ENCODE measurements around the gene GDF2.

The GDF2 gene

GRCh38 chr10:47291682-47292081, 30.6 kb upstream of the GDF2 start:
- no peak for DNase-seq (ENCODE audit: low read depth)

DNA sequence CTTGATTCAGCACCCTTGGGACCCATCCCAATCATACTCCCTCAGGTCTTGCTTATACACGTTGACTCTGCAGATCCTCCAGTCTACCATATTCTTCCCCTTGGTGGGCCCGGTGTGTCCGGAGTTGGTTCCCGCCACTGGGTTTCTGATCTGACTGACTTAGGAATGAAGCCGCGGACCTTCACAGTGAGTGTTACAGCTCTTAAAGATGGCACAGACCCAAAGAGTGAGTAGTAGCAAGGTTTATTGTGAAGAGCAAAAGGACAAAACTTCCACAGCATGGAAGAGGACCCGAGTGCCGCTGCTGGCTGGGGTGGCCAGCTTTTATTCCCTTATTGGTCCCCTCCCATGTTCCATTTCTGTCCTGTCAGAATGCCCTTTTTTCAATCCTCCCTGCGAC, 28.2 kb upstream of the GDF2 start:
- no peak for DNase-seq (ENCODE audit: low read depth)

- DNase-seq (ENCODE audit: low read depth) = no peak
These were observed 27.8 kb upstream of the GDF2 start for GRCh38 chr10:47294501-47294900.

DNA sequence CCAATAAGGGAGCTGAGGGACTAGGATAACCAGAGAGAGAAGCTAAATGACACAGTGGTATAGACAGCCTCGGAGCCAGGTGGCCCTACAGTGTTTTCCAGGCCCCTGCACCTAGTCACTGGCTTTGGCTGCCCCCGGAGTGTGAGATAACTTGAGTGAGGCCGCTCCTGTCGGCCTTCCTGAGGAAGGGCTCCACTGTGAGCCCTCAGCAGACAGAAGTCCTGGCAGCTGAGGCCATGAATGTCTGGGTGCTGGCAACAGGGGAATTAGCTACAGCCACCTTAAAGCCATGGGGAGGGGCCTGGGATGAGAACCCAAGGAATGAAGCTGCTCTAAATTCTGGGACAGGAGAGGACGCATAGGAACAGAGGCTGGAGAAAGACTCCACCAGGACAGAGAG, 26.8 kb upstream of the GDF2 start:
- DNase-seq (ENCODE audit: low read depth) = no peak

DNA sequence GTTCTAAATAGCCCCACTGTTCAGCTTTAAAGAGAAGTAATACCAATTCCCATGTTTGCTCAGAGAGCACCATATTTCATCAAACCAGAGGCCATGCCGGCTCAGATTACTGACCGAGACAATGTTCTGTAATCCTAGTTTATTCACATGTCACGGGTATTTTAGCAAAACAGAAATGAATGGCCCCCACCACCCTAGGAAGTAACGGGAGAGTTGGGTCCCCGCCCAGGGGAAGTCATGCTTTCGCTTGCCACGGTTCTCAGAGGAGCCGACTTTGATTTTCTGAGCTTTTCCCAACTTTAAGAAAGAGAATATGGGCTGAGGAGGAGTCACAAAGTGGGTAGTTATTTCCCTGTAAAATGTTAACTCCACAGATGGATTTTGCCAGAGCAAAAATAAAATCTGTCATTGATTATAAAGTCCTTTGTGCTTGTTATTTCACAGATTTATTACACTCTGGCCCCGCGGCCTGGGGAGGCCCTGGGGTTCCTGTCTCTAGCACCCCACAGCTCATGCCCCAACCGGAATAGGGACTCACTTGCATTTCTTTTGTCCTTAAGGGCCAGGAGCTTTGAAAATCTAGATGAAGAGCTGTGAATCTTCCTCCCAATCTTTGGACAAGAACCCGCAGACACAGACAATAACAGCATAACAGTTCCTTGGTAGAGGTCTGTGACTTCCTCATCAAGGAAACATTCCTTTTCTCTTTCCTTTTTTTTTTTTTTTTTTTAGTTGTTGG, 25.9 kb upstream of the GDF2 start:
- no peak for DNase-seq (ENCODE audit: low read depth)

- DNase-seq (ENCODE audit: low read depth) = no peak
These were observed 25.3 kb upstream of the GDF2 start for GRCh38 chr10:47296941-47297340.

DNA sequence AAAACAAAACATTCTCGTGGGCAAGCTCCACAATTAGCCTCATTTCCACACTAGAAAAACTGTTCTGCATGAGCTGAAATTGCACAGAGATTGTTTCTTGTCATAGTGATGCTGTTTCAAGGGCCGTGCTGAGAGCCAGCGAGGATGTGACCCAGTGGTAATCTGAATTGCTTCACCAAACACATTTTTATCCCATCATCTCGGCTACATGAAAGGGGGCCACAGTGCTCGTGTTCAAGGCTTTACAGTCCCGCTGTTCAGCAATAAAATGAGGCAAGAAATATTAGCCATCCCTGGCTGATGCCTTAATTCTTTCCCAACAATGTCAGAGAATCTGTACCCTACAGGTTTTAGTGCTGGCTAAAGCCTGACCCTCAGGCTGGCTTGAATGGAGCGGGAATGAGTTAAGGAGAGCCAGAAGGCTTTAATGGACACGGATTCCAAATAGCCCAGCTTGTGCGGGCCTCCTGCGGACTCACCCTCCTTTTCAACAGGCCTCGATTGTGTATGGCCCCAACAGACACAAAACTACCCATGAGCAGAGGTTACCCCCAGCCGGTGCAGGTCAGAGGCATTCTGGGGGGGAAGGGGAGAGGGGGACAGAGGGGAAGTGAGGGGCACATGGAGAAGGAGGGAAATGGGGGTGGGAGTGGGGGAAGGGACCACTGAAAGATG, 24.3 kb upstream of the GDF2 start:
- no peak for DNase-seq (ENCODE audit: low read depth)

GRCh38 chr10:47298715-47299114, 23.5 kb upstream of the GDF2 start:
- no peak for DNase-seq (ENCODE audit: low read depth)

DNA sequence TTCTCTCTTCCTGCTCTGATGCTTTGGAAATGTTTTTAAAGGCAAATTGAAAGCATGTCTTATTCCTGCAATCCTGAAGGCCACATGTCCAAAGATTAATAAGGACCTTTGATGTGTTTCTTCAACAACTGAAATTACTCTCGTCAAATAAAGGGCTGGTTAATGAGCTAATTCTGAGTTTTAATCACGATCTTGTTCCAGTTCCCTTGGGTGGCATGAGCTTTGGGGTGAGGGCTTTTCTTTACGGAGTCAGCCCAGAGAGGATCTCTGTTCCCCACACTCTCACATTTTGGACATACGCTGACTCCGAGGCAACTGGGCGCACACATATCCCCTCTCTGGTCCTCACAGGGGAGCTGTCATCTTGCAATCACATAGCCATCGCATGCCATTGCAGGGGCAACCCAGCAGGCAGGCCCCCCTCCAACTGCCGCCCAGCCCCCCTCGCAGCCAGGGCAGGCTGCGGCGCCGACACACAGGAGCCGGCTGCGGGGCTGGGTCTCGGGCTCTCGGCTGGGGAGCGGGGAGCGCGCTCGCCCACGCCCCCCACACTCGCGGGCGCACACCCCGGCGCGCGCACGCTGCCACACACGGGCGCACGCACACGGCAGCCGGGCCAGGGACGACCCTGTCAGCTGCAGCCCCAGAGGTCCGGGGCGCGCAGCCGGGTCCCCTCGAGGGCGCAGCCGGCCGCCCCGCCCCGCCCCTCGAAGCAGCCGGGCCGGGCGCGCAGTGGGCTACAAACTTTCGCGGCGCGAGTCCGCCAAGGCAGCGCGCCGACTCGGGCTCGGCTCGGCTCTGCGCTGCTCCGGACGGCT, 22.4 kb upstream of the GDF2 start, which contains the start of gene GDF10:
Gene GDF10 (plus strand): TSS at position 587 of the 818 bp plus-strand sequence. CDS start 455 bp downstream, outside the sequence.
- DNase-seq (ENCODE audit: low read depth) = no peak

DNA sequence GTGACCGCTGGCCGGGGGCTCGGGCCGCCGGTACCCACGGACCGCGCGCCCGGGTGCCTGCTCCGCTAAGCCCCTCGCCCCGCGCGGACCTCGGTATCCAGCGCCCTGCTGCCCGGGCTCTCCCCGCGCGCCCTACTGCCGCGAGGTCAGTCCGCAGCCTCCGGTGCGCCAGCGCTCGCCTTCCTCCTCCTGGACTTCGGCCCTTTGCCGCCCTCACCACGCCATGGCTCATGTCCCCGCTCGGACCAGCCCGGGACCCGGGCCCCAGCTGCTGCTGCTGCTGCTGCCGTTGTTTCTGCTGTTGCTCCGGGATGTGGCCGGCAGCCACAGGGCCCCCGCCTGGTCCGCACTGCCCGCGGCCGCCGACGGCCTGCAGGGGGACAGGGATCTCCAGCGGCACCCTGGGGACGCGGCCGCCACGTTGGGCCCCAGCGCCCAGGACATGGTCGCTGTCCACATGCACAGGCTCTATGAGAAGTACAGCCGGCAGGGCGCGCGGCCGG, 21.8 kb upstream of the GDF2 start:
- no peak for DNase-seq (ENCODE audit: low read depth)

- no peak for DNase-seq (ENCODE audit: low read depth)
These were observed 20.4 kb upstream of the GDF2 start for GRCh38 chr10:47301833-47302232.

DNA sequence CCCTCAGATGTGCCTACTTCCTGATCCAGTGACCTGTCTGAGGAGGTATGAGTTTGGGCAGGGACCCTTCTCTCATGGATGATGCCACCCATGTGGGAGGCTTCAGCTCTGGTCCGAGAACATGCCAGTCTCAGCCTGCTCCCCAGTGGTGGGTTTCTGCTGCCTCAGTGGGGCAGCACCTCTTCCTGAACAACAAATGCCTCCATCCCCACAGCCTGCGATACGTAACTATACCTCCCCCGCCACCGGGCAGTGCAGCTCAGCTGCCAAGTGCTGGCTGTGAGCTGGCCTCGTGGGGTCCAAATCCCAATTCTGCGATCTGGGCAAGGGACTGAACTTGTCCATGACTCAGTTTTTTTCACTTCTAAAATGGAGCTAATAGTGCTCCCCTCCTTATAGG, 19.1 kb upstream of the GDF2 start:
- no peak for DNase-seq (ENCODE audit: low read depth)

GRCh38 chr10:47303866-47304265, 18.4 kb upstream of the GDF2 start:
- DNase-seq (ENCODE audit: low read depth) = no peak

DNA sequence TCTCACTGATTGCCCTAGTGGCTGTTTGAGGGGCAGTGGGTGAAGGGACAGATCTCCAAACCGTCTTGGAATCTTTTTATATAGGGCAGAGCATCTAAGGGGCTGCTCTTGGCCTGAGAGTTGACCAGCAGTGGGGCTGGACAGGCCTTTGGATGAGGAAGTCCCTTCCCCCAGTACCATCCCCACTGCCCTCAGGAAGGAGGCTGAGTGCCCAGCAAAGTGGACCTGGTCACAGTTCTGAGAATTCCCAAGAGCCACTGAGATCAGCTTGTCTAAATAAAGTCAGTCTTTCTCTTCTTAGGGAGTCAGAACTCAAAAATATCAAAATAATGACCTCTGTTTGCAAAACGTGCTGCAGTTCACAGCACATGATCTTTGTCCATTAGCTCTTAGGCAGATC, 16.7 kb upstream of the GDF2 start:
- DNase-seq (ENCODE audit: low read depth) = no peak

- no peak for DNase-seq (ENCODE audit: low read depth)
These were observed 15.7 kb upstream of the GDF2 start for GRCh38 chr10:47306387-47307210.

GRCh38 chr10:47307381-47307780, 14.9 kb upstream of the GDF2 start:
- no peak for DNase-seq (ENCODE audit: low read depth)

DNA sequence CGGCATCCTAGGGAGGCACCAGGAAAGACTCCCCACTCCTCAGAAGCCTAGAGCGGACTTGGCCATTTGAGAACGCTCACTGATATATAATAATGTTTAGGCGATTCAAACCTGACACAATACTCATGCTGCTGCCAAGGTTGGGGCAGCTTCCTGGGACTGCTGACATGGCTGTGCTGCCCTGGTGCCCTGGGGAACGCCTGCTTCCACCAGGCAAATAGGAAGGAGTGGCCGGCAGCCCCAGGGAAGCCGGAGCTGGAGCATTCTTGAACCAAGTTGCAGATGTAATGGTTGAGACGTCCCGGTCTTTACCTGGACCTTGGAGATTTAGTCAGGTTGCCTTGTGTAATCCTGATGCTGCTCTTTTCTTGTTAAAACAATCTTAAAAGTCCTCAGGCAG, 13.5 kb upstream of the GDF2 start:
- DNase-seq (ENCODE audit: low read depth) = no peak

- no peak for DNase-seq (ENCODE audit: low read depth)
These were observed 12.7 kb upstream of the GDF2 start for GRCh38 chr10:47309408-47310089.

DNA sequence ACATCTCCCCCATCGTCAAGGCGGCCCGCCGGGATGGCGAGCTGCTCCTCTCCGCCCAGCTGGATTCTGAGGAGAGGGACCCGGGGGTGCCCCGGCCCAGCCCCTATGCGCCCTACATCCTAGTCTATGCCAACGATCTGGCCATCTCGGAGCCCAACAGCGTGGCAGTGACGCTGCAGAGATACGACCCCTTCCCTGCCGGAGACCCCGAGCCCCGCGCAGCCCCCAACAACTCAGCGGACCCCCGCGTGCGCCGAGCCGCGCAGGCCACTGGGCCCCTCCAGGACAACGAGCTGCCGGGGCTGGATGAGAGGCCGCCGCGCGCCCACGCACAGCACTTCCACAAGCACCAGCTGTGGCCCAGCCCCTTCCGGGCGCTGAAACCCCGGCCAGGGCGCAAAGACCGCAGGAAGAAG, 12.2 kb upstream of the GDF2 start:
- no peak for DNase-seq (ENCODE audit: low read depth)

DNA sequence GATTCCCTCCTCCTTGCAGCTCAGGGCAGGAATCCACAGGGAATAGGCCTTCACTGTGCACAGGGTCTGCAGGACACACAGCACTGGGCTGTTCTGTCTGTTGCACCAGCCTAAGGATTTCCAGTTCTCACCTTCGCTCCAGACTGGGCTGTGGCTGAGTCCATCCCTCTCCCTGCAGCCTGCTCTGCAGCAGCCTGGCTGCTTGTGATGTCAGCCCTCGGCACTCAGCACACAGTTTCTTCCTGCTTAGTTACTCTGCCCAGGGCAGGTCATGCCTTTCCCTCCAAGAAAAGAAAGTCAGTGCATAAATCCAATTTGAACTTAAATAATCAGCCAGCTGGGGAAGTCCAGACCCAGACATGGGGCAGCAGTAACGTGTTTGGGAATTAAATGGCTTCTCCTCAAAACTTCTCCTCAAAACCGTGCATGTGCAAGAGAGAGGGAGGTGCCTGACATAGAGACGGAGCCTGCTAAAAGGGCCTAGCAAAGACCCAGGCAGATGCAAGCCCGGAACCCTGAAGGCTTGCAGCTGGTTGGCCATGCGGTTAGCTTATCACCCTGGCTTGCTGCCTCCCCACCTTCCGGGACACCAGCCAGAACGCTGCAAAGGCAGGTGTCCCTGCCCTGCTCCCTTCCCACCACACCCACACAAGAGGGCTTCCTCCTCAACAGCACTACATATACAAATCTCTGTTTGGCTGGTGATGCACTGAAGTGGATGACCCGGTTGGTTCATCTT, 10.9 kb upstream of the GDF2 start:
- peak; percentile 52 for DNase-seq (ENCODE audit: low read depth)

Data from CMK (cell line).